ENCODE results near the gene CHST15.

The CHST15 gene

GRCh38 chr10:123988694-123989093 lies 104.7 kb downstream of the CHST15 start:
- H3K4me3 ChIP-seq (ENCODE audit: low read depth, low read length) = no peak overlapping the region
- TF ChIP-seq CTCF (IDR thresholded peaks at IDR 0.05; ENCODE audit: insufficient read depth, low read length, missing control alignments) = no peak
- ChIA-PET POLR2A (no interaction called here), CTCF (interaction anchor here (1.0 to 15.0 kb wide), 2 partner anchors 403 to 415 kb away, joined by 3 to 573 read pairs; no protein-coding TSS in a partner anchor)
- no peak for DNase-seq (ENCODE audit: low read depth, low spot score)

- ChIA-PET POLR2A (no interaction called here), CTCF (interaction anchor here (15.0 kb wide), 1 partner anchor 405 kb away, joined by 573 read pairs; no protein-coding TSS in a partner anchor)
- H3K4me3 ChIP-seq (ENCODE audit: low read depth, low read length) = no peak overlapping the region
- no peak for DNase-seq (ENCODE audit: low read depth, low spot score)
- TF ChIP-seq CTCF (IDR thresholded peaks at IDR 0.05; ENCODE audit: insufficient read depth, low read length, missing control alignments) = no peak
These were observed 106.7 kb downstream of the CHST15 start for GRCh38 chr10:123986736-123987135.

GRCh38 chr10:123974406-123974805 lies 119.0 kb downstream of the CHST15 start:
- no peak for DNase-seq (ENCODE audit: low read depth, low spot score)
- ChIA-PET POLR2A (no interaction called here), CTCF (interaction anchor here (1.6 to 6.0 kb wide), 5 partner anchors 8 to 415 kb away, joined by 4 to 21 read pairs (median 10); no protein-coding TSS in a partner anchor)
- no peak overlapping the region for H3K4me3 ChIP-seq (ENCODE audit: low read depth, low read length)
- no peak for TF ChIP-seq CTCF (IDR thresholded peaks at IDR 0.05; ENCODE audit: insufficient read depth, low read length, missing control alignments)

- ChIA-PET CTCF (interaction anchor here (0.8 to 6.0 kb wide), 6 partner anchors 12 to 421 kb away, joined by 3 to 21 read pairs (median 8); no protein-coding TSS in a partner anchor), POLR2A (no interaction called here)
- no peak for DNase-seq (ENCODE audit: low read depth, low spot score)
- no peak overlapping the region for H3K4me3 ChIP-seq (ENCODE audit: low read depth, low read length)
- no peak for TF ChIP-seq CTCF (IDR thresholded peaks at IDR 0.05; ENCODE audit: insufficient read depth, low read length, missing control alignments)
These were observed 120.7 kb downstream of the CHST15 start for GRCh38 chr10:123972481-123973401.

GRCh38 chr10:123970927-123971286 lies 122.5 kb downstream of the CHST15 start:
- no peak overlapping the region for H3K4me3 ChIP-seq (ENCODE audit: low read depth, low read length)
- POLR2A ChIA-PET = no interaction called here
- CTCF ChIA-PET = interaction anchor here (11.4 kb wide), 1 partner anchor 387 kb away, joined by 311 read pairs; no protein-coding TSS in a partner anchor
- no peak for DNase-seq (ENCODE audit: low read depth, low spot score)
- no peak for TF ChIP-seq CTCF (IDR thresholded peaks at IDR 0.05; ENCODE audit: insufficient read depth, low read length, missing control alignments)

GRCh38 chr10:123970207-123970926 lies 123.0 kb downstream of the CHST15 start:
- TF ChIP-seq CTCF (IDR thresholded peaks at IDR 0.05; ENCODE audit: insufficient read depth, low read length, missing control alignments) = no peak
- CTCF ChIA-PET = interaction anchor here (1.3 to 11.4 kb wide), 2 partner anchors 387 to 397 kb away, joined by 5 to 311 read pairs; no protein-coding TSS in a partner anchor
- no peak for DNase-seq (ENCODE audit: low read depth, low spot score)
- POLR2A ChIA-PET = no interaction called here
- H3K4me3 ChIP-seq (ENCODE audit: low read depth, low read length) = no peak overlapping the region

Measured in AG04449 (cell line).